Eye (tissue), 1 donor: Measurements from ENCODE around the gene STK11IP.
A peak's percentile ranks its signal among the peaks of the same experiment; 100 is the strongest.

Source experiments
- DNase-seq: peaks from one replicate; pipeline ENCODE4 v3.0.0-alpha.2; 2015

The STK11IP gene

GRCh38 chr2:219597552-219598307, at the start of gene STK11IP:
Gene STK11IP, plus strand, starts transcription at chr2:219597857. Its CDS starts 263 bp downstream, at chr2:219598120.
- DNase-seq: peak; percentile 98

- no peak for DNase-seq
Observed at GRCh38 chr2:219548990-219549389, 48.7 kb upstream of the STK11IP start.

- no peak for DNase-seq
Observed at GRCh38 chr2:219549619-219550018, 48.0 kb upstream of the STK11IP start.

DNA sequence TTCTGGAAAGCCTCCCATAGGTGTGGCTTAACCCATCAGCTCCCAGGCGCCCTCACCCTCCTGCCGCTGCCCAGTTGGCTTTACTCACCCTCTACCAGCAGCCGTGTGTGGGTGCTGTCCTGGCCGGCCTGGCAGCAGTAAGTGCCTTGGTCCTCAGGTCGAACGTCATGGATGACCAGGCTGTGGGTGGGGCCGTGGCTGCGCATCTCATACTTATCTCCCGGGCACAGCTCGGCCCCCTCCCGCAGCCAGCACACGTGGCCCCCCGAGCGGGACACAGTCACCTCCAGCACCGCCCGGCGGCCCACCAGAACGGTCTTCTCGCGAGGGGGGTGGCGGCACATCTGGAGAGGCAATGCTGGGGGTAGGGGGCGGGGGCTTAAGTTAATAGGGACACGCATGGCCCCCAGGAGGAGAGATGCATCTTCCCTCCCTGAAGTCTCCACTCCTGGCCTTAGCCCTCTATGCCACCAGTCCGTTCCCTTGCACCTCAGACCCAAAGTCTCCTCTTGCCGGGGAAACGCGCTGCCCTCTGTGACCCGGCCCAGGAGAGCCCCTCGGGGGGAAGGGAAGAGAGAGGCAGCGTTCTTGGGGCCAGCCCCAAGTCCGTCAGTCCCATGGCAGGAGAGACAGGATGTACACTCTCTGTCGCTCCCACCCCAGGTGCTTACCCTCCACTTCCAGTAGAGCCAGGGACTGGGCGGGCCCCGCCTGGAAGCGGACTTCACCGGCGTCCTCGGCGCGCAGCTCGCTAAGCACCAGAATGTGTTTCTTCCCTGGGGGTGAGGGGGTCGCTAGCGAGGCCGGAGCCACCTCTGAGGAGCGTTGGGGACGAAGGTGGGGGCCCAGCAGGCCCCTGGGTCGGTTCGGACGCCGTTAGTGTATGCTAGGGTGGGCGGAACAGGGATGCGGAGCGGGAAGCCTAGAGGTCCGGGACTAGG, 45.9 kb upstream of the STK11IP start:
- DNase-seq: peak; percentile 50

DNA sequence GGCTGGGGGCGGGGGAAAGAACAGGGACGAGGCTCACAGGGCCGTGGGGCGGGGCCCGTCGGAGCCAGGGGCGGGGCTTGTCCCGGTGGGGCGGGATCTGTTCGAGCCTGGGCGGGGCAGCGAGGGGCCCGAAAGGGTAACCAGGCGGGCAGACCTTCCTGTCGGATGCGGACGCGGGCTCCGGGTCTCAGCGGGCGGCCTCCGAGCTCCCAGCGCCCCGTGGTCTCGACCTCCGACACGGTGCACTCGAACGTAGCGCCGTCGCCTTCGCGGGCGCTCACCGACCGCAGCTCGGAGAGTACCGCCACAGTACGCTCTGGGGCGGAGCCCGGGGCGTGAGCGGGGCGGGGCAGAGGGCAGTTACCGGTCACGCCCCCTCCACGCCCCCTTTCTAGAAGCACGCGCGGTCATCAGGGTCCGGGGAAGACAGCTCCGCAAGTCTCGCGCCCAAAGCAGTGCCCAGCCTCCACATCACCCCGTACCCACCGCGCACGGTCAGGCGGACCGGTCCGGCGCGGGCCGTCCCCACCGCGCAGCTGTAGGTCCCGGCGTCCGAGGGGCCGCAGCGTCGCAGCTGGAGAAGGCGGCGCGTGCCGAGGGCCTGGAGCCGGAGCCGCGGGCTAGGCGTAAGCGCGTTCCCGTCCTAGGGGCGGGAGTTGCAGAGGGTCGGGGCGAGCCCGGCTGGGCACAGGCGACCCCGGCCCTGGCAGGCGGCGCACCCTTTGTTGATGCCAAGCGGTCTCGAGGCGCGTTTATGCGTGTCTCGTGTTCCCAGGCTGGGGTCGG, 45.1 kb upstream of the STK11IP start:
- peak; percentile 96 for DNase-seq

DNA sequence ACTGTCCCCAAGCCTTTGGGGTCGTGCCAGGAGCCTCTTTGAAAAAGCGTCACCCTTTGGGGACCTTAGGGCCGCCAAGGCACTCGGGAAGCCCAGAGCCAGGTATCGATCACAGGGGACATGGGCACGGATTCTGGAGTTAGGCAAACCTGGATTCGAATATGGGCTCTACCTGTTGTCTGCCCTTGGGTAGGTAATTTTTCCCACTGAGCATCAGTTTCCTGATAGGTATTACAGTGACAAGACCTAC, 44.6 kb upstream of the STK11IP start:
- no peak for DNase-seq

- DNase-seq: no peak
Observed at GRCh38 chr2:219553463-219553963, 44.1 kb upstream of the STK11IP start.

- DNase-seq: no peak
Observed at GRCh38 chr2:219554350-219554749, 43.3 kb upstream of the STK11IP start.

DNA sequence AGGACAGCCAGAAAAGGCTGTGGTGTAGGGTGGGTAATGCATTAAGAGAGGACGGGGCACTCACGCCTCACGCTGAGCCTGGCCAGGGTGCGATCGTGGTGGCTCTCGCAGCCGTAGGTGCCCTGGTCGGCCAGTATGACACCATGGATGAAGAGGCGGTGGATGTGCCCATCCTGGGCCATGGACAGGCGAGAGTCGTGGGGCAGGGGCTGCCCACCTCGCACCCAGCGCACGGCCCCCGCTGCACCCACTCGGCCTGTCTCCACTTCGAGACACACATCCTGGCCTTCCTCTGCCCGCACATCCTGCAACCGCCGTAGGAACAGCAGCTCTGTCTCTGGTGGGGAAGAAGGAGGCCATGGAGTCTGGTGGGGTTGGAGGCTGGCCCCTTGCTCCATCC, 41.7 kb upstream of the STK11IP start:
- DNase-seq: no peak

DNA sequence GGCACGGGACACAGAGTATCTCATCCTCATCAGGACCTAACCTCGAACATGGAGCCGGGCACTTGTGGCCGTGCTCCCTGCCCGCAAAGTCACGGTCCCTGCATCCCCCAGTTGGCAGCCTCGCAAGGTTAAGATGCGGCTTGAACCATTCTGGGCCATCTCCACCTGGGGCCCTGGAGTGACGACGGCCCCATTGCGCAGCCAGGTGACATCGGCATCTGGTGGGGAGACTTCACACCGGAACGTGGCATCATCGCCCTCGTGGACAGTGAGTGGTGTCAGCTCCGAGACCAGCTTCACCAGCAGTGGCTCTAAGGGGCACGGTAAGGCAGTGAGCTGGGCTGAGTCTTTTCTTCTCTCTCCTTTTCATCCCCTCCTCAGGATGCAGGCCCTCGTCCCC, 41.2 kb upstream of the STK11IP start:
- DNase-seq: no peak

DNA sequence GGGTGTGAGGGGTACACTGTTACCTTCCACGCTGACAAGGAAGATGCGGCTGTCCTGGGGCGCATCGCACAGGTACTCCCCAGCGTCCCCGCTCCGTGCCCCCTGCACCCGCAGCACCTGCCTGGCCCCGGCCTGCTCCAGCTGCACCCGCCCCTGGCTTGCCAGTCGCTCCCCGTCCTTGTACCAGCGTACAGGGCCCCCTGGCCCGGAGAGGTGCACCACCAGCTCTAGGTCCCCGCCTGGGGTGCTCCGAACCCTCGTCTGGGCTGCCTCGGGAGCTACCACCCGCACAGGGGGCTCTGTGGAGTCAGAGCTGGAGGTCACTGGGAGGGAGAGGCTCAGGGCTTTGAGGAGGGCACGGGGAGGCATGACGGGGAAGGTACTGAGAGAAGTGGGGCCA, 40.3 kb upstream of the STK11IP start:
- DNase-seq: no peak

DNA sequence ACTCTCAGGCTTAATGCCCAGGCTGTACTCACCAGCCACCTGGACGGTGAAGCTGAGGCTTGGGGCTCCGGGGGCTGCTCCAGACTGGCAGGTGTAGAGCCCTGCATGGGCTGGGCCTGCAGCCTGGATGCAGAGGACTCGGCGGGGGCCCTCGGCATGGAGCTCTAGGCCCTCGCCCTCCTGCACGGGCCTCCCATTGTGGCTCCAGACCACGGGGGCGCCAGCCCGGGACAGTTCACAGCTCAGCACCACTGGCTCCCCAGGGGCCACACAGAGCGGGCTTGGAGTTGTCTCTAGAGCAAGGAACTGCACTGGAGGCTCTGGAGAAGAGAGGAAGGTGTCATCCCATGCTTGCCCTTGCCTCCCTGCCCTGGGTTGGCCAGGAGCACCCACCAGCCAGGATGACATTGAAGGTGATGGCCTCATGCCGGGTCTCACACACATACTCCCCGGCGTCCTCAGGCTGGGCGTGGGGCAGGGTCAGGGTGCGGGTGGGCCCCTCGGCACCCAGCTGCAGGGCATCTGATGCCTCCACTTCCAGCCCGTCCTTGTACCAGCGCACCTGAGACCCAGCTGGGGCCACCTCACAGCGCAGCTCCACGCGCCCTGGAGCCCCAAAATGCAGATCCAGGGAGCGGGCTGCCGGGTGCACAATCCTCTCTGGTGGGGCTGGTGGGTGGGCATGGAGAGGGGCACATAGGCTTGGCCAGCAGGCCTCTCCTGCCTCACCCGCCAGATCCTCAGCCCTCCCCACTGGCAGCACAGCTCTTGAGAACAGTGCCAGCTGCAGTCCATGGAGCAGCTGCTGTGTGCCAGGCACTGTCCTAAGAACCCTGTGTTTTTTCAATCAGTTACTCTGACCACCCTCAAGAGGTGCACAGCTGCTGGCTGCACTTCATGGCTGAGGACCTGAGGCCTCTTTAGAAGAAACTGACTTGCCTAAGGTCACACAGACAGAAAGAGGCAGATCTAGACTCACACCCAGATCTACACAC, 39.6 kb upstream of the STK11IP start:
- no peak for DNase-seq

- DNase-seq: no peak
Observed at GRCh38 chr2:219559156-219559915, 38.3 kb upstream of the STK11IP start.

GRCh38 chr2:219560037-219560892, 37.4 kb upstream of the STK11IP start:
- no peak for DNase-seq

DNA sequence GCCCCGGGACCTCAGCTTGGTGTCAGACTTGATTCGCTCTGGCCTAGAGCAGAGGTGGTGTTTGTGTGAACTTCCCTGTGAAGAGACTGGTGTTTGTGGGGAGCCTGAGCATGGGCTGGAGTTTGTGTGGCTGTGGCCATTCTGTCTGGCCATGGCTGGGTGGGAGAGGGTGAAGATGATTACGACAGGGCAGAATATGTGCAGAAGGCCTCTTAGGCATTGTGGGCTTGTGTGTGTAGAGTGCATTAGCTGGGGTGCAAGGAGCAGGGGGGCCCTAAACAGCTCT, 36.8 kb upstream of the STK11IP start:
- DNase-seq: no peak

DNA sequence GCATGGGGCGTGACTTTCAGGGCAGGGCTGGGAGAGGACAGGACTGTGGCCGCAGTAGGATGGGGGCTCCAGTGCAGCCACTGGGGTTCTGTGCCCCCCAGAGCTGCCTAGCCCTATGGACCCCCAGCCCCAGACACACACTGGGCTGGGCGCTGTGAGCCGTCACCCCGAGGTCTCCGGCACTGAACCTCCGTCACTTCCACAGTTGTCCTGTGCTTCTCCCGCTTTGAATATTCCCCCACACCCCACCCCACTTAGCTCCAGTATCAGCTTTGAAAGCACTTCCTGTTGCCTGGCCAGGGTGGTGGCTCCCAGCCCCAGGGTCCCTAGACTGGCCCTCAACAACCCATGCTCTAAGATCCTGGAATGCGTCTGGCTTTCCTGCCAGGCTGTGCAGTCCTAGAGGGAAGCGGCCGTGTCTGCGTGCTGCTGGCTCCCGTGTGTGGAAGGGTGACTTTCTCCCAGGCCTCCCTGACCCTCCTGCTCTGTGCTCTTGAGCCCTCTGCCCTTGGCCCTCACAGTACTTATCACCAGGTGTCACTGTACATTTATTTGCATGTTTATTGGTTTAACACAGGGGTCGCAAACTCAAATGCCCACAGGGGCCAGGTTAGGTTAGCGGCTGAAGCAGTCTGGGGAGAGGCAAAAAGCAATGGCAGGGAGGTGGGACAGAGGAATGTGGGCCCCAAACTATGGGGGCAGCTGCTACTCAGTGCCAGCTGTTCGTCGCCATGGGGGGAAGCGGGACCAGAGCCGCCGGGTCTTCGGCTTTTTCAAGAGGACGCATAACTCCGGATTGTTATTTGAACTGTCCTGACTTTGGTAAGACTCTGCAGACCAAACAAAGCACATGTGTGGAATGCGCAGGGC, 36.2 kb upstream of the STK11IP start:
- no peak for DNase-seq

- DNase-seq: no peak
Observed at GRCh38 chr2:219562049-219563020, 35.3 kb upstream of the STK11IP start.

GRCh38 chr2:219563271-219563928, 34.3 kb upstream of the STK11IP start:
- no peak for DNase-seq
